HS-5 (cell line): ENCODE data around the gene NR6A1.

Experiments used
- DNase-seq: peaks from one replicate; pipeline ENCODE4 v3.0.0-alpha.2; 2012; ENCODE audit warnings: low read depth

Gene NR6A1

DNA sequence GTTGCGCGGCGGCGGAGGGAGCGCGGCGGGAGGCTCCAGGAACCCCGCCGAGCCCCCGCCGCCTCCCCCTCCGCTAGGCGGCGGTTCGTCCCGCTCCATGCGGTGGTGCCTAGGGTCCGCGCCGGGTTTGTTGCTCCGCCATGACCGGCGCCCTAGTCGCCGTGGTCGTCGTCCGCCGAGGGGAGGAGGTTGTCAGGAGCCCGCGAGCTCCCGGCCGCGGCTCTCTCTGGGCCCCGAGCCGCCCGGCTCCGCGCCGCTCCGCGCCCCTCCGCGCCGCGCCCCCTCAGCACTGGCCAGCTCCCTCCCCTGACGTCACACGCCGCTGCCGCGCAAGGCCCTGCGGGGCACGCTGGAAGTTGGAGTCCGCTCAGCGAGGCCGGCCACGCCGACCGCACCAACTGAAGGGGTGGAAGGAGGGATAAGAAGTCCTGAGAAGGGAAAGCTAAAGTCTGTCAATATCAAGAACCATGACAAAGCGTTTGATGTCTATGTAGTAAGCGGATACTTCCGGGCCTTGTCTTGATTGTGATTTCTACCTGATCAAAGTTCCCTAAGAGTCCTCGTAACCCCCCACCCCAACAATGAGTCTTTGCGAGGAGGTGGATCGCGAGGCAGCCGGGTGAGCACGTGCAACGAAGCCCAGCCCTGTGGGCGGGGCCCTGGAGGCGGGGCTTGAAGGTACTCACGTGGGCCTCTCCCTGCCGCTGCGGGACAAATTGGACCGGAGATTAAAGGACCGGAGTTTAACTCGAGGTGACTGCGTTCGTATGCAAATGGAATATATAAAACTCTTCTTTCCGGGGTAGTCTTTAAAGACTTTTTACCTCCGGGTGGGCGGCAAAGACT, at the start of gene NR6A1:
TSS of gene NR6A1 (minus strand) at position 291 of the 846 bp plus-strand sequence.
- DNase-seq = peak; percentile 91

DNA sequence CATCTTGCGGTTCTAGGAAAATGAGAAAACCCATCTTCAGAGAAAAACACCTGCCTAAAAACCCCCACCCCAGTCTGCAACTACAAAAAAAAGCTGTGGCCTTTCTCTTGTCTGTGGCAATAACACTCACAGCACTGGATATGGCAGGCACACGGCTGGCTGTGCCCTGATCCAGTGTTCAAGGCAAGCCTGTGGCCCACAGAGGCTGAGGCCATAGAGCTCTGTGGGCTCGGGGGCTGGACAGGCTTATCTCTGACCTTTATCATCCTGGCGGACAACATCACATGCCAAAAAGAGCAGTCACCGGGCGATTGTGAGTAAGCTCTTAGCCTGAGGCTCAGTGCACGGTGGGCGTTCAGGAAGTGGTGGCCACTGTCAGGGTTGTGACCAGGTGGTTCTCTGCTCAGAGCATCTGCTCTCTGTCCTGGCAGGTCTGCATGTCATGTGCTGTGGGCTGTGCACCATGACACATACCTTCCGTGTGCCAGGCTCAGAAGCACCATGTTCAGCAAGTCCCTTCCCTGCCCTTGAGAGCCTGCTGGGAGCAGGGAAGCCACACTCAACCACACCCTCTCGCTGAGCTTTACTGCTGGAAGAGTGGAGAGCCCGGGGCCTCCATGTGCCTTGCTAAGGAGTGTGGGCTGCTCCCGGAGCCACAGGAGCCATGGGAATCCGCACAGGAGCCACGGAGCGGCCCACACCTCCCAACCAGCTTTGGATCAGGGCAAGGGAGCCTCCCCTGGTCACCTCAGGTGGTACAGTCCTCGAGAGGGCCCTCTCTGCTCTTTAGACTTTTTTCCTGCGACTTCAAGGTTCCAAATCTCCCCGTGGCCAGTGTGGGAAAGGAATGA, 47.5 kb upstream of the NR6A1 start:
- no peak for DNase-seq

DNA sequence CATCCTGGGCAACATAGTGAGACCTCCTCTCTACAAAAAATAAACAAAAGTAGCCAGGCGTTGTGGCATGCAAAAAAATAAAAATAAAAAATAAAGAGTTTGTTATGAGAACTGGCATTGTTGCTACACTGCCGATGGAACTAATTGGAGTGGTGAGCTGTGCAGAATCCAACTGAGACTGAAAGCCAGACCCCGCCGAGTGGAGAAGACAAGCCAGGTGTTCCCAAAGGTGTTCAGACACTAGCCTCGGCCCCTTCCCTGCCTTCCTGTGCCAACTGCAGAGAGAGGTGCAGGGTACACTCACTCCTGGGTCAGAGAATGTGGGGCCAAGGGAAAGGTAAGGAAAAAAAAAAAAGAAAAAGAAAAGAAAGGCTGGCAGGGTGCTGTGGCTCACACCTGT, 44.5 kb upstream of the NR6A1 start:
- no peak for DNase-seq

DNA sequence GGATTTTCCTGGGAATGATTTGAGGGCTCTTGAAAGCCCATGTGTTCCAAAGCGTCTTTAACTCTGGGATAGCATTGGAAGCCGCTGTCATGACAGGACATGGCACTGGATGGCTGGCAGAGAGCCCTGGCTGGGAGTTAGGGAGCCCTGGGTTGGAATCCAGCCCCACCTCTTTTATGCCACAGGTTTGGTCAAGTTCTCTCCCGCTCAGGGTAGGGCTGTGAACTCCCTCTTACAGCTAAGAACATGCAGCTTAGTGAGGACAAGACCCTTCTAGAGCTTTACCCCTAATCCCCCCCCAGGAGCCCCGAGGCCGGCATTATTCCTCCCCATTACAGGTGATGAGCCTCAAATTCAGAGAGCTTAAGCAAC, 43.0 kb upstream of the NR6A1 start:
- DNase-seq = no peak

DNA sequence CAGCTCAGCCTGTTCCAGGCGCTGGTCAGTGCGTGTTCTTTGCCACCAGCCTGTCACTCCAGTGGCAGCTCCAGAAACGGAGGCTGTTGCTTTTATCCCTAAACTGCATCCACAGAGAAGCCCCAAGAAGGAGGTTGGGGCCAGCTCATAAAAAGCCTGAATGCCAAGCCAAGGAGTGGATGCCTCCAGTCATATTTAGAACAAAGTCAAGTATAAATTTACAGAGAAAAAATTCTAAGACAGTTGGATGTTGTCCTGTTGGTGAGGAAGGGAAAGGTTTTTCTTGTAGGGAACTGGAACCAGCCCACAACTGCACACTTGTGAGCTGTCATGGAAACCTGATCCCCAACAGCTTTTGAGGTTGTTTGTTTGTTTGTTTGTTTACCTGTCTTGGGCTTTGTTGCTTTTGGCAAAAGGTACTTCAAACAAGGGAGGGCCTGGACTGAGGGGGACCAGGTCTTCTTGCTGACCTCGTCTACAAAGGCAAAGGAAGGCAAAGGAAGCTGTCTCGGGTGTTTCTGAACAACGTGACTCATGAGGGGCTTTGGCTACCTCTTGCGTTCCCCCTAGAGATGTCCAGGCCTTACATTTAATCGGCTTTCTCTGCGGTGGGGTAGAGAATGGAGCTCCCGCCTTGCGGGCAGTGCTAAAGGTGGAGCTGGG, 42.5 kb upstream of the NR6A1 start:
- no peak for DNase-seq

DNA sequence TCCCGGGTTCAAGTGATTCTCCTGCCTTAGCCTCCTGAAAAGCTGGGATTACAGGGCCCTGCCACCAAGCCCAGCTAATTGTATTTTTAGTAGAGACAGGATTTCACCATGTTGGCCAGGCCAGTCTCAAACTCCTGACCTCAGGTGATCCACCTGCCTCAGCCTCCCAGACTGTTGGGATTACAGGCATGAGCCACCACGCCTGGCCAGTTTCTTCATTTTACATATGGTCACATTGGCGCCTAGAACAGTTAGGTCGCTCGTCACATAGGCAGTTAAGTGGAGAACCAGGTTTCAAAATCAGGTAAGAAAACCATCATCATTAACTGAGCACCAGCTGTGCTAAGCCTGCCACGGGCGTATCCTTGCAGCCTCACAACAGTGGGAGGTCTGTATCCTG, 41.9 kb upstream of the NR6A1 start:
- DNase-seq = no peak

DNA sequence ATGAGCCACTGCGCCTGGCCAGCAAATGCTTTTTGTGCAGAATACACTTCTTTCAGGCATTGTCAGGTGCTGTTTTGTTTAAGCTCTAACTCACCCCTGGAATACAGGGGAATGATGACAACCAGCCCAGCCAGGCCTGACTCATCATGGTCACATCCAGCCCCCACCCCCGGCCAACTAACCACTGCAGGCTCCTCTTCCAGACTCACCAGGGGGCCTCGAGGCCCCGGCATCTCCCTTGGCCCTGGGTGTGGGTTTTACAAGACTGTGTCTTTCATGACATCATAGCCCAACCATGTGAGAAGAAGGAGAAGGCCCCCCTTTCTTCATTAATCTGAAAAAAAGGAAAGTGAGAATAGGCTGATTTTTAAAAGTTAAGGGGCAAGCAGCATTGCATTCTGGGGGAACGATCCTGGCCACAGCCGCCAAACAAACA, 41.3 kb upstream of the NR6A1 start:
- DNase-seq = peak; percentile 83

DNA sequence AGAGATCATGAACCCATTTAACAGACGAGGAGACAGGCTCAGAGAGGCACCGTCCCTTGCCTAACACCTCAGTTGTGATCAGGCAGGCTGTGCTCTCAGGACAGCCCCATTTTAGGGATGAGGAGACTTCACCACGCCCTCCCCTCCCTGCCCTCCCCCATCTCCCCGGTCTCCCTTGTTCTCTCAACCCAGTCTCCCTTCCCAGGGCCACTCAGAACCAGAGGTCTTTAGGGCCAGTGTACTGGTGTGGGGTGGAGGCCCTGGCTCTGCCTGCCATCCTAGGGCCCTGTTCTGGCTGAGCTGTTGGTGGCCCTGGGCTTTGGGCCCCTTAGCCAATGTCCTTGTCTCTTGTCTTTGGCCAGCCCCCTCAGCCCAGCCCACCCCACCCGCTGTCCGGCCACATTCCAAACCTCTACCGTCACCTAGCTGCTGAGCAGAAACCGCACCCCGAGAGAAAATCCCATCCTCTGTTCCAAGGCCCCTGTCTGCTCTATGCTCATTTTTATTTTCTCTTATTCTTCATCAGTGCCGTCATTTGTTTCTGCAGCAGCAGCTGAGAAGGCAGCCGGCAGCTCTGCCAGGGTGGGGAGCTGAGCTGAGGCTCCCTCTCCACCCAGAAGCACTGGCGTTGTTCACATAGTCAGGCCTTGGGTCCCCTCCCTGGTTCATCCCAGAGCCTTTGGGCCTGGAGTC, 39.7 kb upstream of the NR6A1 start:
- no peak for DNase-seq

DNA sequence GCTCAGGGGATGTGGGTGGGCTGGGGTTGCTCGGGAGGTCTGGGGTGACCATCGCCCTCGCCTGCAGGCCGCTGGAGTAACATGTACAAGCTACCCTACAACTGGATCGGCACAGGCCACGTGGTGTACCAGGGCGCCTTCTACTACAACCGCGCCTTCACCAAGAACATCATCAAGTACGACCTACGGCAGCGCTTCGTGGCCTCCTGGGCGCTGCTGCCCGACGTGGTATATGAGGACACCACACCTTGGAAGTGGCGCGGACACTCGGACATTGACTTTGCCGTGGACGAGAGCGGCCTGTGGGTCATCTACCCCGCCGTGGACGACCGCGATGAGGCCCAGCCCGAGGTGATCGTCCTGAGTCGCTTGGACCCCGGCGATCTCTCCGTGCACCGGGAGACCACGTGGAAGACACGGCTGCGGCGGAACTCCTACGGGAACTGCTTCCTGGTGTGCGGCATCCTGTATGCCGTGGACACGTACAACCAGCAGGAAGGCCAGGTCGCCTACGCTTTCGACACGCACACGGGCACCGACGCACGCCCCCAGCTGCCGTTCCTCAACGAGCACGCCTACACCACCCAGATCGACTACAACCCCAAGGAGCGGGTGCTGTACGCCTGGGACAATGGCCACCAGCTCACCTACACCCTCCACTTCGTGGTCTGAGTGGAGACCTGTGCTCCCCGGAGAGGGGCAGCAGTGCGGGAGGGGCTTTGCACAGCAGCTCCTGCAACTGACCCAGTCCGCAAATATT, 38.8 kb upstream of the NR6A1 start:
- DNase-seq = no peak

DNA sequence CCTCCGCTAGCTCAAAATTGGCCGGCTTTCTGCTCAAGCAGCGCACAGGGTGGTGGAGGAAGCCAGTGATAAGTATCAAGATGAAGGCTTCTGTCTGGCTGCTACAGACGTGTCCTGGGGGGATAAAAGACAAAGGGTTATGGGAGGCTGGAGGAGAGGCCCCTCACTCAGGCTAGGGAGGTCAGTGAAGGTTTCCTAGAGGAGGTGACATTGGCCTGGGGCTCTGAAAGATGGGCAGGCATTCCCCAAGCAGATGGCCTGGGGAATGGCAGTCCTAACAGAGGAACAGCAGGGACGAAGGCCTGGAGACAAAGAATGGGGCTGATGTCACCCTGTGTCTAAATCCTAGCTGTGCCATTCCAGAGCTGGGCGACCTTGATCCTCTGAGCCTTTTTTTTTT, 38.1 kb upstream of the NR6A1 start:
- DNase-seq = no peak

DNA sequence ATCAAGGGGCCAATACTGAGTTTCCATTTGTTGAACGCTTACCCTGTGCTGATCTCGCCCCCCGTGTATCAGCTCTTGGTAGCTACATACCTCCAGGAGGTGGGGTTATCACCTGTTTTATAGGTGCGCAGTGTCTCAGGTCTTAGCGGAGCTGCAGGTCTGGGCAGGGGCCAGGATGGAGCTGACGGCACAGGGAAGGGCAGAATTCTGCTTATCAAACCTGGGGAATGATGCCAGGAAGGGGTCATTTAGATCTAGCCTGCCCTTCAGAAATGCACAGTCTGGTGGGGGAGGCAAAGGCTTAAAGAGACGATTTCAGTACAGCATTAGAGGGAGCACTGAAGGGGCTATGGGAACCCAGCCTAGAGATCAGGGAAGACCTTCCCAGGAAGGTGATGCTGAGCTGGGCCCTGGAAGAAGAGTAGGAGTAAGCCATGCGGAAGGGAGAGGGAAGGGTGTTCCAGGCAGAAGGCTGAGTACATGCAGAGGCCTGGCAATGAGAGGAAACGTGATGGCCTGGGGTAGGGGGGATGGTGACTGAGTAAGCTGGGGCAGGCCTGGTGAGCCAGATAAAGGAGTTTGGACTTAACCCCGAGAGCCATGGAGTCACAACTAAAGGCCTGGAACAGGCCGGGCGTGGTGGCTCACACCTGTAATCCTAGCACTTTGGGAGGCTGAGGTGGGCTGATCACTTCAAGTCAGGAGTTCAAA, 37.3 kb upstream of the NR6A1 start:
- DNase-seq = no peak

DNA sequence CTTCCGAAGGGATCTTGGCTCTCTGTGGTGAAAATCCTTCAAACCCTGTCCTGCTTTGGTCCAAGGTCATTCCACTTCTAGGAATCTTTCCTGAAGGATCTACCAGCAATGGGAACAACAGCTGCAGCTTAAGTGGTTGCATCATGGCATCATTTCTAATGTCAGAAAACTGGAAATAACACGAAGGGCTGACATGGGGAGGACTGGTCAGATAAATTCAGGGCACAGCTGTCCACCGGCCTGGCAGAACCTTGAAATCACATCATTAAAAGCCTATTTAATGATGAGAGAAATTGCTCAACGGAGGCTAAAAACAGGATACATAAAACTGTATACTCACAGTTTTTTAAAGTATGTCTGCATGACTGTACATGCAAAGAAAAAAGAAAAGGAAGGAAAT, 34.1 kb upstream of the NR6A1 start:
- DNase-seq = no peak

DNA sequence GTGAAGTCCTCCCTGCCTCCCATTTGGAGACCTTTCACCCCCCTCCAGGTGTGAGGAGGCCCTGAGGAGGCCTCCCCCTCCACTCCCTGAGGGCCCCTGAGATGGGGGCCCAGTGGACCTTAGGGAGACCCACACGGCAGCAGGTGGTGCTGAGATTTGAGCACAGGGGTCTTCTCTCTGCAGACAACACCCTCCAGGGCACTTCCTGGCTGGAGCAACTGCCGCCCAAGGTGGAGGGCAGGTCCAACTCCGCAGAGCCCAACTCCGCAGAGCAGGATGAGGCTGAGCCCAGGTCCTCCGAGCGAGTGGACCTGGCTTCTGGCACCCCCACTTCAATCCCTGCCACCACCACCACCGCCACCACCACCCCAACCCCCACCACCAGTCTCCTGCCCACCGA, 32.8 kb upstream of the NR6A1 start:
- DNase-seq = no peak

DNA sequence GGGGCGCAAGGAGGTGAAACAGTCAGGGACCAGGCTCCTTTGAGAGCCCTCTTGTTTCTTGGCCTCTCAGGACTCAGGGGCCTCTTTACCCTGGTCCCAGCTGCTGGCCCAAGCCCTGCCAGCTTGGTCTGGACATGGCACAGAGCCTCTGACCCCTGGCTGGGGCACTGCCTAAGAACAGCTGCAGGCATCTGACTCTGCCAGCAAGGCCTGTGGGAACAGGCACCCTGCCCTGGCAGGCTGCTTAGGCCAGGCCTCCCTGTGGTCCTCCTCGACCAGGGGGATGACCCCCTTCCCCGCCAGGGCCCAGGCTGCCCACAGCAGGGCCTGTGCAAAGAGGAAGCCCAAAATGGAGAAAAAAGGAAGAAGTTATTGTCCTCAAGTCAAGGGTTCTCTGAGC, 31.3 kb upstream of the NR6A1 start:
- no peak for DNase-seq

DNA sequence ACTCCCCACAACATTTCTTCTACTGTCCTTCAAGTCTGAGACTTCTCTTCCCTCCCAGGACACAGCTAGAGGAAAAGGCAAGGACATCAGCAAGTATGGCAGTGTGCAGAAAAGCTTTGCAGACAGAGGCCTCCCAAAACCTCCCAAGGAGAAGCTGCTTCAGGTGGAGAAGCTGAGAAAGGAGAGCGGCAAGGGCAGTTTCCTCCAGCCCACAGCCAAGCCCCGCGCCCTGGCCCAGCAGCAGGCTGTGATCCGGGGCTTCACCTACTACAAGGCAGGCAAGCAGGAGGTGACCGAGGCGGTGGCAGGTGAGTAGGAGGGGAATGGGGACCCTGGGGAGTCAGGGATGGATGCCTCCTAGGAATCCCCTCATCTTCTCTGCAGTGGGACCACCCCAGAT, 30.2 kb upstream of the NR6A1 start:
- no peak for DNase-seq

DNA sequence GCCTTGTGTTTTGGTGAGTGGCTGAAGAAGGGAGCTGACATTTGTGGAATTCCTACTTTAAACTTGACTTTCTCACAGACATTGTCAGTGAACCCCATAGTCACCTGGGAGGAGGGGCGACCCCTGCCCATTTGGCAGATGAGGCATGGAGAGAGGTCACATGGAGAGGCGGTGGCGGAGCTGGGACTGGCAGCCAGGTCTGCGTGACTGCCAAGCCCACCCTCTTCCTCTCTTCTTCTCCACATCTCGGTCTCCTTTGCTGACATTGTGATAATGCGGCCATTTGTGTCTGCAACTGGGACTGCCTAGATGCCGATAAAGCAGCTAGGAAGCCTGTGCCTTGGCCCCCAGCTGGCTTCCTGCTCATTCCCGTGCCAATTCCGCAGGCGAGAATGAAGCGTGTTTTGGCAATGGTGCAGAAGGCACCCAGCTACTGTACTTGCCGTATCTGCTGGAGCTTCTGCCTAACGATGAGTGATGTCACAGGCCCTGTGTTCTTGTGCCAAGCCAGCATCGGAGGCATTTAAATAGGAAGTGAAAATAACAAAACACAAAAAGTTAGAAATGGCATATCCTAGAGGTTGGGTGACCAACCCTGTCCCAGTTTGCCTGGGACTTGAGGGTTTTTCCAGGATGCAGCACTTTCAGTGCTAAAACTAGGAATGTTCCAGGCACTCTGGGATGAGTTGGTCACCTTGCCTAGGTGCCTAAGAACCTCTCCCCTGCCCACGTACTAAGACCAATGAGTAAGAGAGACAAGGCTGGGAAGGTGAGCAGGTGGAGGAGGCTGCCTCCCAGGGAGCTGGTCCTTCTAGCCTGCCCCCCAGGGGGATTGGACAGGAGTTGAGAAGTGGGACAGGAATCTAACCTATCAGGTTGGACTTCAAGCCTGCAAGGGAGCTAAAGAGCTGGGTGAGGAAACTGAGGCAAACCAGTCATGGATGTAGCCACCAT, 29.5 kb upstream of the NR6A1 start:
- DNase-seq = no peak

DNA sequence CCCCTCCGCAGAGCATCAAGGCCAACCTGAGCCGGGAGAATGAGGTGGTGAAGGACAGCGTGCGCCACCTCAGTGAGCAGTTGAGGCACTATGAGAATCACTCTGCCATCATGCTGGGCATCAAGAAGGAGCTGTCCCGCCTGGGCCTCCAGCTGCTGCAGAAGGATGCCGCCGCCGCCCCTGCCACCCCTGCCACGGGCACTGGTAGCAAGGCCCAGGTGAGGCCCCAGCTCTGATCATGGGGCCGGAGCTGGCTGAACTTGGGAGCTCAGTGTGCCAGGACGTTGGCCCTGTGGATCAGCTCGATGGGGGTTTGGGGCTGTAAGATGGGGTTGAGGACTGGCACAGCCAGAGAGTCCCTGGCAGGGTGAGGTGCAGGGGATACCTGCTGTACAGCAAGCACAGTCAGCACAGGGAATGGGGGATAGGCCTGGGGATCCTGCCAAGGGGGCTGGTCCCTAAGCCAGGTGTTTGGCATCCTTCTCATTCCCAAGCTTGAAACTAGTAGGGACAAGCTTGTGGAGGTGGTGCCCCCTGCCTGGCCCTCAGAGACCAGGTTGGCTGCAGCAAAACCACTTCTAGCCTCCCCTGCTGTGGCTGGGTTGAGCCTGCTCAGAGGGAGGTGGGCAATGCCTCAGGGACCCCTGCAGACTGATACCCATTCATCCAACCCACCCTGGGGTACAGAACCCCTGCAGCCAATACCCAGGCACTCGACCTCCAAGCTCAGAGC, 28.3 kb upstream of the NR6A1 start:
- DNase-seq = no peak

DNA sequence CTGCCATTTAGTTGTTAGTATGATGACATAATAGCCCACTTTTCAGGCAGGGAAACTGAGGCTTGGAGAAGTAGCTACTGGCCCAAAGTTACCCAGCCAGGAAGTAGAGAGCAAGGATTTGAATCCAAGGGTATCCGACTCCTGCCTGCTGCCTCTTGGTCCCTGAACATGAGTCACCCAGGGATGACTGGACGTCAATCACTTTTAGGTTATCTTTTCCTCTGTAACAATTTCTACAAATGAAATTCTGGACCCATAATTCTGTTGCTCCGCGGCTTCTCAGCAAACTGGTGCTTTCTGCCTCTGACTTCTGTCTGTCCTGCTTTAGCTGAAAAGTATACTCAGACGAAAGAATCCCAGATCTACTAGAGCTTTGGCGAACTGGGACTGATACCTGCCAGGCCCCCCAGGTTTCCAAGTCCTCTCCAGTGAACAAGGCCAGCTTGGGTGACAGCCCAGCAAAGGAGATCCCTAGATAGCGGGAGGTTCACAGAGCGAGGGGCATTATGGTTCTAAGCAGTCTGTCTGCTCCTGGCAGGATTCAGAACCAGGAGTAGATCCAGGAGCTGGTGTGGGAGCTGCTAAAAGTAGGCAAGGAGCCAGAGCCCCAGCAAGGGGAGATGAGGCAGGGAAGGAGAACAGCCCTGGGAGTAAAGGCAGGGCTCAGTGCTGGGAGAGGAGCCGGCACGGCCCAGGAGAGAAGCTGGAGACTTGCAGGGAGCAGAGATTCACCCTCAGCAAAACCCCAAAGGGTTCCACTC, 26.4 kb upstream of the NR6A1 start:
- DNase-seq = no peak
